B cell (primary cell): ENCODE measurements around the gene VASH1. TPM values are rescaled to one million over a fixed set of nuclear protein-coding genes. Genes with fewer than 3 reads are reported as not detected.

ENCODE experiments used
- ATAC-seq: fragments of 200-7000 bp; cut with Tn5 transposase; one replicate; pipeline ENCODE4 v1.10.0; 2021; ENCODE audit warnings: low read depth, mild to moderate bottlenecking, moderate number of reproducible peaks, moderate library complexity
- CTCF ChIA-PET: fragments of 350-600 bp; sonication (Branson Sonifier 250); formaldehyde crosslinking; loops from one replicate; lab custom pipeline; 2021; ENCODE audit warnings: antibody characterized with exemption, inconsistent platforms; lab: Charles Lee
- POLR2A ChIA-PET: fragments of 350-600 bp; sonication (Branson Sonifier 250); formaldehyde crosslinking; loops from one replicate; lab custom pipeline; 2021; ENCODE audit warnings: antibody characterized with exemption; lab: Charles Lee
- DNase-seq: peaks from one replicate; pipeline ENCODE4 v3.0.0; 2013
- H2AFZ ChIP-seq: 2 replicates; pipeline ENCODE4 v1.6.1; 2012; ENCODE audit warnings: mild to moderate bottlenecking, low read depth, low read length; ENCODE audit not compliant: insufficient read depth, poor library complexity, severe bottlenecking
- H3K27ac ChIP-seq, 2 donors: 1 replicate in 1 of 2; 2 replicates in 1 of 2; pipeline ENCODE4 v1.5.1; 2012 to 2013; ENCODE audit warnings: low read length in 2 of 2, mild to moderate bottlenecking in 2 of 2, moderate library complexity in 1 of 2
- H3K27me3 ChIP-seq, 4 experiments: fragments of 200-600 bp in 1 of 4; sonication (generic) in 1 of 4; replicated peaks in 1 of 4; 1 replicate in 2 of 4; 2 replicates in 2 of 4; pipeline versions ENCODE4 v1.6.1 to v1.7.0; 2013 to 2016; ENCODE audit warnings: low read length in 3 of 4, mild to moderate bottlenecking in 2 of 4, mixed read lengths in 1 of 4, moderate library complexity in 1 of 4; ENCODE audit not compliant: insufficient read depth in 4 of 4, control insufficient read depth in 3 of 4; ENCODE audit errors: control extremely low read depth in 1 of 4
- H3K36me3 ChIP-seq, 2 experiments: replicated peaks in 1 of 2; 1 replicate in 1 of 2; 2 replicates in 1 of 2; pipeline versions ENCODE4 v1.6.1 to v1.7.1; 2013; ENCODE audit warnings: low read length in 1 of 2; ENCODE audit not compliant: insufficient read depth in 2 of 2, control insufficient read depth in 1 of 2; ENCODE audit errors: control extremely low read depth in 1 of 2, extremely low read depth in 1 of 2
- H3K4me1 ChIP-seq, 2 donors: fragments of 200-600 bp in 1 of 2; sonication (generic) in 1 of 2; 1 replicate in 1 of 2; 2 replicates in 1 of 2; pipeline versions ENCODE4 v1.5.1 to v1.6.1; 2013 to 2017; ENCODE audit warnings: low read length in 2 of 2; ENCODE audit not compliant: control insufficient read depth in 2 of 2, insufficient read depth in 2 of 2
- H3K4me2 ChIP-seq: replicated peaks from 2 replicates; pipeline ENCODE3; 2012; ENCODE audit warnings: mild to moderate bottlenecking, low read depth, low read length; ENCODE audit not compliant: poor library complexity, severe bottlenecking
- H3K4me3 ChIP-seq, 5 experiments: fragments of 200-600 bp in 1 of 5; sonication (generic) in 1 of 5; 1 replicate in 3 of 5; 2 replicates in 2 of 5; pipeline versions ENCODE4 v1.5.1 to v1.7.0; 2011 to 2016; ENCODE audit warnings: low read length in 4 of 5, mild to moderate bottlenecking in 4 of 5, low read depth in 2 of 5, control low read depth in 1 of 5, moderate library complexity in 1 of 5; ENCODE audit not compliant: insufficient read depth in 1 of 5; ENCODE audit errors: control extremely low read depth in 1 of 5, extremely low read depth in 1 of 5
- H3K79me2 ChIP-seq: fragments of 200-600 bp; sonication (generic); one replicate; pipeline ENCODE4 v1.6.0; 2016; ENCODE audit warnings: low read length; ENCODE audit not compliant: control insufficient read depth, insufficient read depth
- H3K9ac ChIP-seq: fragments of 200-600 bp; sonication (generic); 2 replicates; pipeline ENCODE4 v1.6.1; 2017; ENCODE audit warnings: mild to moderate bottlenecking, low read length, moderate library complexity
- H3K9me3 ChIP-seq, 3 donors: one replicate each; pipeline versions ENCODE4 v1.6.1 to v1.7.1; 2013; ENCODE audit warnings: low read length in 2 of 3; ENCODE audit not compliant: control insufficient read depth in 2 of 3, insufficient read depth in 1 of 3; ENCODE audit errors: control extremely low read depth in 1 of 3
- H4K20me1 ChIP-seq: 2 replicates; pipeline ENCODE4 v1.6.0; 2012; ENCODE audit warnings: mild to moderate bottlenecking, low read length; ENCODE audit not compliant: insufficient read depth, control insufficient read depth, poor library complexity, severe bottlenecking
- H3K27ac Mint-ChIP-seq: one replicate; pipeline ENCODE4 v1.8.0; 2021; ENCODE audit warnings: mixed read lengths
- H3K27me3 Mint-ChIP-seq: one replicate; pipeline ENCODE4 v1.8.0; 2021; ENCODE audit warnings: mixed read lengths
- H3K4me1 Mint-ChIP-seq: one replicate; pipeline ENCODE4 v1.8.0; 2021; ENCODE audit warnings: mixed read lengths
- H3K4me3 Mint-ChIP-seq: one replicate; pipeline ENCODE4 v1.8.0; 2021; ENCODE audit warnings: mixed read lengths
- H3K9me3 Mint-ChIP-seq: one replicate; pipeline ENCODE4 v1.8.0; 2022; ENCODE audit warnings: mixed read lengths; ENCODE audit not compliant: insufficient read depth
- CTCF ChIP-seq: fragments of 200-600 bp; IDR thresholded peaks from one replicate; pipeline ENCODE4 v1.8.0; 2022; ENCODE audit warnings: antibody characterized with exemption, mild to moderate bottlenecking
- EZH2 ChIP-seq: IDR thresholded peaks from 2 replicates; pipeline ENCODE4 v1.6.1; 2012; ENCODE audit warnings: borderline replicate concordance, low read depth, mild to moderate bottlenecking, moderate library complexity, low read length; ENCODE audit not compliant: insufficient read depth, poor library complexity, severe bottlenecking
- WGBS: methylation state at CpG from one replicate; pipeline ENCODE4 v1.1.5; 2013; ENCODE audit warnings: missing lambda C conversion rate; ENCODE audit not compliant: insufficient coverage; 5-methylcytosine and 5-hydroxymethylcytosine counted together
- intact Hi-C: fragments of 100-400 bp; cut with micrococcal nuclease; formaldehyde crosslinking; loops from one replicate; pipeline ENCODE4 v1.10.0; 2022
- polyA plus RNA-seq: library from polyadenylated mRNA; depleted of rRNA; stranded (reverse); fragments of >200 nt; gene quantifications from 2 replicates; pipeline ENCODE4 v1.2.3, GENCODE V29; 2012
- total RNA-seq, 2 donors: library from RNA; stranded (reverse); fragments of 120-200 nt in 1 of 2; gene quantifications; 1 replicate in 1 of 2; 2 replicates in 1 of 2; pipeline versions ENCODE4 v1.2.3 to v1.2.4, GENCODE V29; 2013 to 2022

Gene VASH1
- total and polyA plus RNA-seq, 2 donors (not counting 1 experiment from before 2014, with no cell fraction given): 0.60 to 2.7 TPM

GRCh38 chr14:76754586-76754985 is 6.7 kb upstream of the VASH1 start:
- no peaks in the 10 kb centered on the region for H4K20me1 ChIP-seq
- ATAC-seq: no peak
- intact Hi-C loops: no loop called here
- Mint-ChIP-seq H3K4me3 (no peak overlapping the region), H3K9me3 (no peaks in the 10 kb centered on the region), H3K27me3 (peaks cover 29% of the 10 kb centered on the region), H3K4me1 (no peaks in the 10 kb centered on the region), H3K27ac (no peak overlapping the region)
- no peaks in the 10 kb centered on the region for H3K4me1 ChIP-seq
- POLR2A ChIA-PET: no interaction called here
- no peaks in the 10 kb centered on the region for H3K36me3 ChIP-seq
- no peaks in the 10 kb centered on the region for H3K9me3 ChIP-seq
- H3K79me2 ChIP-seq: no peaks in the 10 kb centered on the region
- 50% methylated on average over 1 of the region's 7 CpGs for WGBS
- no peak overlapping the region for H3K27ac ChIP-seq
- no peak overlapping the region for H3K4me3 ChIP-seq
- no peaks in the 10 kb centered on the region for H3K27me3 ChIP-seq
- TF ChIP-seq CTCF: no peak
- TF ChIP-seq EZH2: no peak
- CTCF ChIA-PET: no interaction called here
- no peak overlapping the region for H2AFZ ChIP-seq
- no peak overlapping the region for H3K9ac ChIP-seq
- no peak for DNase-seq
- no peak overlapping the region for H3K4me2 ChIP-seq

- no peak overlapping the region for H3K4me2 ChIP-seq
- Mint-ChIP-seq H3K4me3 (no peak overlapping the region), H3K27ac (no peak overlapping the region), H3K4me1 (peaks cover 3% of the 10 kb centered on the region), H3K9me3 (no peaks in the 10 kb centered on the region), H3K27me3 (peaks cover 34% of the 10 kb centered on the region)
- no peaks in the 10 kb centered on the region for H3K9me3 ChIP-seq
- intact Hi-C loops: no loop called here
- H3K4me3 ChIP-seq: no peak overlapping the region
- H3K9ac ChIP-seq: no peak overlapping the region
- no peaks in the 10 kb centered on the region for H3K36me3 ChIP-seq
- ATAC-seq: no peak
- H4K20me1 ChIP-seq: no peaks in the 10 kb centered on the region
- H3K4me1 ChIP-seq: peaks cover under 1 to 2% of the 10 kb centered on the region in 2 donors
- H3K27ac ChIP-seq: no peak overlapping the region
- no peak for DNase-seq
- TF ChIP-seq CTCF: no peak
- no peak for TF ChIP-seq EZH2
- H3K27me3 ChIP-seq: peaks cover 0 to 4% (median 2%) of the 10 kb centered on the region in 4 experiments
- CTCF ChIA-PET: interaction anchor here (1.6 kb wide), 1 partner anchor 46 kb away, joined by 4 read pairs; no protein-coding TSS in a partner anchor
- H3K79me2 ChIP-seq: no peaks in the 10 kb centered on the region
- 81% methylated on average over 6 of the region's 9 CpGs for WGBS
- H2AFZ ChIP-seq: no peak overlapping the region
- POLR2A ChIA-PET: no interaction called here
Measured at GRCh38 chr14:76755610-76756370, 5.5 kb upstream of the VASH1 start.
